Measurements from ENCODE around the gene SLC12A7.

GRCh38 chr5:1016476-1016875, 95.4 kb downstream of the SLC12A7 start:
- TF ChIP-seq POLR2AphosphoS5 (IDR thresholded peaks at IDR 0.05; ENCODE audit: borderline replicate concordance, low read depth, low read length) (no peak), EZH2 (IDR thresholded peaks at IDR 0.05) (no peak), FOXP2 (optimal IDR thresholded peaks at IDR 0.05; ENCODE audit: control extremely low read depth, extremely low read length, insufficient read depth) (no peak)

Measured in SK-N-MC (cell line).